ENCODE results near the gene INPP4B.

The INPP4B gene

DNA sequence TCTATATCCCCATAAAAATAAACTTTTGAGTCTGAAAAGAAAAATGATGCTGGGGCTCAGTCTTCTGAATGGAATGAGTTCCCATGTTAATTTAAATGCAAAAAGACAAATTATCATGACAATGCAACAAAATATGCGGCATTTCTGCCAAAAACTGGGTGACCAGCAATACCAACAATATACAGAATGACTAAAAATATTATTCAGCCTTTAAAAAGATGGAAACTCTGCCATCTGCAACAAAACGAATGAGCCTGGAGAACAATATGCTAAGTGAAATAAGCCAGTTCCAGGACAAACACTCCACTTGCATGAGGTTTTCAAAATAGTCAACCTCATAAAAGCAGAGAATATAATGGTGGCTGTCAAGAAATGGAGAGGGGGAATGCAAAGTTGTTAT lies 651.2 kb downstream of the INPP4B start:
- no peak for DNase-seq

- no peak for DNase-seq
These were observed 654.2 kb downstream of the INPP4B start for GRCh38 chr4:142191901-142192300.

- DNase-seq, result no peak
These were observed 665.1 kb downstream of the INPP4B start for GRCh38 chr4:142181021-142181420.

GRCh38 chr4:142169216-142169615 lies 676.9 kb downstream of the INPP4B start:
- no peak for DNase-seq

DNA sequence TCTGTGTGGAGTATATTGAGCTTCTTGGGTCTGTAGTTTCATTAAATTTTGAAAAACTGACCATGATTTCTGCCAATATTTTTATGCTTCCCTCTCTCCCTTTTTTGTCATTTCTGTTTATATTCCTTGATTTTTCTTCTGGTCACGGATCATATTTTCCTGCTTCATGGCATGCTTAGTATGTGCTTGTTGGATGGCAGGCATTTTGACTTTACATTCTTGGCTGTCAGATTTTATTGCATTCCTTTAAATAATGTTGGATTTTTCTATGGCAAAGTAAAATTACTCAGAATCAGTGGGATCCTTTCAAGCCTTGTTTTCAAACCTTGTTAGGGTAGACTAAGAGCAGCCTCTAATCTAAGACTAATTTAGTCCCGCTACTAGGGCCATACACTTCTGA lies 677.9 kb downstream of the INPP4B start:
- no peak for DNase-seq

DNA sequence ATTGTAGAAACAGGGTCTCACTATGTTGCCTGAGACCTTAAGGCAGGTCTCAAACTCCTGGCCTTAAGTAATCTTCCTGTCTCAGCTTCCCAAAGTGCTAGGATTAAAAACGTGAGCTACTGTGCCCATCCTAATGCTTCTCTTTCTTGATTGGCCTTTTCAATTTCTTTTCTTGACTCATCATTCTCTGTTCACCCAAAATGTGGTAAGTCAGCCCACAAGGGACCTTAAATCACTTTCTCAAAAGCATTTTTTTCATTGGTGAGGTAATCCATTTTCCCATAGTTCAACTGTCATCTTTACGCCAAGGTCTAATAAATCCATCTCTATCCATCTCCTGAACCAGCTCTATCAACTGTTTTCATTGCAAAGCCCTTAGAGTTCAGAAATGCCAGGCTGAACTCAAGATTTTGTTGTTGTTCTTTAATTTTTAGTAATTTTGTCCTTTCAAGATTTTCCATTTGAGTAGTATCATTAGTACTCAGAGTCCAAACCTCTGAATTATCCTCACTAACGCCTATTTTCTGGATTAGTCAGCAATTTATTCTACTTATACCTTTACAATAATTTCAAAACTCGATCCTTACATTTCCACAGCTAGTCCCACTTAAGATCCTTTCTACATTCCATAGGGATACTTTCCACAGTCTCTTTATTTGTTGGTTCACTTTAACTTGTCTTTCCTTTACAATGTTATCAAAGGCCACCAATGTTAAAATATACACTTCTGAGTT lies 681.2 kb downstream of the INPP4B start:
- DNase-seq, result no peak

DNA sequence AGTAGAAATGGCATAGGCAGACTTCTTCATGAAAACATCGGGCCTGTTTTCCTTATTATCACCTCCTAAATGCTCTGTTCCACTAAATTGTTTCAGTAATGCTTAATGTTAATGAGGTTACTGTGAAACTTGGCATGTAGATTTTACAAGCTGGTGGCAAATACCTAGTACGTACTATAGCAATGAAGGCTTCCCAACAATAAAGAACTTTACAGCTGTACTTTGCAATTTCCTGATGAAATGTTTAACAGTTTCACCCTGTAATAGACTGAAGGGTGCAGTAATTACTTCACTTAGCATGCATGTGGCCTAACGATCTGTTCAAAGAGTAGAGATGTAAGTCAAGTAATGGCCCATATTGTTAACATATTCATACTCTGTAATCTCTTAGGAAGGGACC lies 685.0 kb downstream of the INPP4B start:
- no peak for DNase-seq

GRCh38 chr4:142160509-142160908 lies 685.6 kb downstream of the INPP4B start:
- DNase-seq, result no peak

- DNase-seq, result no peak
These were observed 687.1 kb downstream of the INPP4B start for GRCh38 chr4:142158980-142159379.

- DNase-seq, result no peak
These were observed 689.8 kb downstream of the INPP4B start for GRCh38 chr4:142156256-142156655.

DNA sequence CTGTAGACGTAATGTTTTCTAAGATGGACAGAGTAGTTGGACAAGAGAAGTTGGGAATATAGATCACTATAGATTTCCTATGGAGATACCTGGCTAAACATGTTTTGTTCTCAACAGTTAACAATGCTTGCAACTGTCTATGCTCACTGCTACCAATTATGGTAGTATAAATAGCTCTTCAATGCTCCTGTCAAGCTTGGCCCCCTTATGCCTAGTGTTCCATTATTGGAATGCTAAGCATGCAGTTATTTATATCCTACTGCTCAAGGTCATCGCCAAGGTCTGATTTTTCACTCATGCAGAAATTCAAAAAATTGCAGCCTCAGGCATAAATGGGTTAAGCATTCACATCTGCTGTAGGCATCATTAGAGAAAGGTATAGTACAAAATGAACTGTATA lies 690.8 kb downstream of the INPP4B start:
- DNase-seq, result no peak

DNA sequence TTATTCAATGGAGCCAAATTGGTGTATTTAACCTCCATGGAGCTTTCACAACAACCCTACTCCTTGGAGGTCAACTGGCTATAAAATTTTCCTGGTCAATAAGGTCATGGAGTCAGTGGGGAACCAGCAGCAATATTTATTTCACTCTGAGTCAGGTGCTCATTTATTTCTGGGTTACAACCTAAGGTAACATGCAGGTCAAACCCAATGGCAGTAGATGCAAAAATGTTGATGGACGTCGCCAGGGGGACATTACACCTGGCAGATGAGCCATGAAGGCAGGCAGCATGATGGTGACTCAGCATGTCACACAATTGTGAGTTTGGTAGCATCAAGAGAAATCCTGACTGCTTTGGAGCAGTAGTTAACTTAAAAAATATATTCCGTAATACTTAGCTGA lies 695.6 kb downstream of the INPP4B start:
- DNase-seq, result no peak

DNA sequence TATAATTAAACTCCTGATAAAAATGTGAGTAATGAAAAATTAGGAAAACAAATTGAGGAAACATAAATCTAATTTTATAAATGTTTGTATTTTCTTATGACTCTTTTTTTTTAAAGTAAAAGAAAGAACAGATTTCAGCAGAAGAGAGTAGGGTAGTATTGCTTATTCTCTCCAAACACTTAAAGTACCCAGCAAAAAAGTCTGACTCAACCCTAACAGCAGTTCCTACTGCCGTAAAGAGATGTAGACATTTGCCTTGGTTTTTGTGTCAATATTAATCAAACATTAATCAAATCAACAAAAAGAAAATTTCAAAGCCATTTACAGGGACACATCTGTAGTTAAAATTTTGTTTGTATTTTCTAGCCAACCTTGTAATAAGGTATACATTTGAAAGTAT lies 701.3 kb downstream of the INPP4B start:
- no peak for DNase-seq

DNA sequence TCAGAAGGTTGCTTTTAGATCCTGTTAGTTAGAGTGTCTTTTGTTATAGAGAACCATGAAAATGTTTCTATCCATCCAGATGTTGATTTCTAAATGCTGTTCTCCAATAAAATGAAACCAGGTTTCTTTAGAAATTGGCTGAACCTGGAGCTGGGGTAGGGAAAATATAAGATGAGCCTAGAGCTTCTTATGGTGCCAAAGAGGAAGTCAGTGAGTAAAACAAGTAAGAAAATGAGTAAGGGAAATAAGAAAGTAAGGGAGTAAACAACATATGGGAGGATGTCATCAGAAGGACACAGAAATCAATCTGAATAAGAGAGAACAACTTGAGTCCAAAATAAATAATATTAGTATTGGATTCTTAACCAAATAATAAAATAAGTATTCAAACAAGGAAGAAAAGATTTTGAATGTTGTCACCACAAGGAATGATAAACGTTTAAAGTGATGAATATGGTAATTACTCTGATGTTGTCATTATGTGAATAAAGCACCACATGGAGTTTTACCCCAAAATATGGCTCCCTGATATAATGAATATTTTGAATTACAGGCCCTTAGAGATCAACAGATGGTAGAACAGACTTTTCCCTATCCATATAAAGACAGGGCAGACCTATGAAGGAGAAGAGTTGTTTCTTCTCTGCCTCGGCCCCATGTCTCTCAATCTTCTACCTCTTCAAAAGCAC lies 703.6 kb downstream of the INPP4B start:
- peak in 1 of 5 donors; percentile 25 for DNase-seq

- DNase-seq, result no peak
These were observed 704.9 kb downstream of the INPP4B start for GRCh38 chr4:142141224-142141623.

DNA sequence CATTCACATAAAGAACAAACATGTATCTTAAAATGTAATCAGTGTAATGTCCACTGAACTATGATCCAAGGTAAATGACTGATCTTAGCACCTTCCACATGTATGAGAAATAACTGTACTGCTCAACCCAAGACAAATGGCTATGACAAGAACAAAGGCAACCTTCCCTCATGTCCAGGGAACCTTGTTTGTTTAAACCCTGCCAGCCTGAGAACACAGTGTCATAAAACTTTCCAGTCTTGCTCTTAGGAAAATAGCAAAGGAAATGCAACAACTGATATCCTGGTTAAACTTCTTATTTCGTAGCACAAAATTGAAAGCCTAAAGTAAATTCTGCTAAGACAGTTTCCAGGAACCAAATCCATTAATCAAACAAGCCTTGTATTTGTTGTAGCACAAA lies 715.4 kb downstream of the INPP4B start:
- no peak for DNase-seq

DNA sequence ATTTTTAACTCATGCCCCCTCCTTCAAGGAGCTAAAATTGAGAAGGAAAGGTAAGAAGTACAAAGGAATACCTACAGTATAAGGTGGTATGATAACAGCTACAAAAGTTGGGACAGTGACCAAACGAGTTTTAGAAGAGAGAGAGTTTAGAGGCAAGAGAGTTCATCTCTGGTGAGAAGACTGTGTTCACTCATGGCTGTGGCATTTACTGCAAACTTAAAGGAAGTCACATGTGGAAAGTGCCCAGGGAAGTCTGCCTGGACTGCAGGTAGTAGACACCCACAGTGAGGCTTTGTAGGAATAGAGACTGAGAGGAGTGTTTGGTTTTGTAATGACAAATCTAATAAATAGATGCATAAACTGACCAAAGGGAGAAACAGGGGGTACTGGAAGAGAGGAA lies 716.2 kb downstream of the INPP4B start:
- no peak for DNase-seq

DNA sequence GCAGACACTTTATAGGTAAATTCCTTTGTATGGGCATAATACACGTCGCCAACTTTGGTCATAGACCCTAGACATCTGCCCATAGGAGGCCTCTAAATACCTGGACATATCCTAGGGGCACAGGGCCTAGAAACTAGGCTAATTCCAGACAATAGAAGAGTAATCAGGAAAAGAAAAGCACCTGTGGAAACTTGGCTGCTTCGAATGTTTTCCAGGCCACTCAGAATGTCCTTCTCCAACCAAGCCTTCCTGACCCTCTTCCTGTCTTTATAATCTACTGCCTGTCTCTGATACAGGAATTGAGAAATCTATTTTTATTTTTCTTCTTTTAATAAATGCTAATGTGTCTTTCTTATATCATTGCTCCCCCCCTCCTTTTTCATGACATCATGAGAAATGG lies 716.6 kb downstream of the INPP4B start:
- DNase-seq, result no peak

- DNase-seq, result no peak
These were observed 717.6 kb downstream of the INPP4B start for GRCh38 chr4:142128529-142128928.

- DNase-seq, result peak in 4 of 5 donors; percentile 37 to 67 (median 52)
These were observed 719.1 kb downstream of the INPP4B start for GRCh38 chr4:142126890-142127497.

DNA sequence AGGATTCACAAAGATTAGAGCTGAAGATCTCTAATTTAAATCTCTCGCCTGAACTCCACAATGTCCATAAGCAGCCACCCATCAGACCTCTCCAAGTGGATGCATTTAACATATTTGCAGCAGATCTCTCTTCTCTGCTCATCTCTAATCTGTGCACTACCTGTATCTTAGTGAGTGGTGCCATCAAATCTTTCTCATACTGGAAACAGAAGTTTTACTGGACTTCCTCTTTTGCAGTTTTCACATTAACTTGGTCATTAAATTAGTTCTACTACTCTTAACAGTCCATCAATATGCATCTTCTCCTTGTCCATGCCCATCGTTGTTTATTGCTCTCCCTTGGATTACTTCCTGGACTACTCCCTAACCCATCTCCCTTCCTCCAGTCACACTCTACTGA lies 721.2 kb downstream of the INPP4B start:
- DNase-seq, result no peak

DNA sequence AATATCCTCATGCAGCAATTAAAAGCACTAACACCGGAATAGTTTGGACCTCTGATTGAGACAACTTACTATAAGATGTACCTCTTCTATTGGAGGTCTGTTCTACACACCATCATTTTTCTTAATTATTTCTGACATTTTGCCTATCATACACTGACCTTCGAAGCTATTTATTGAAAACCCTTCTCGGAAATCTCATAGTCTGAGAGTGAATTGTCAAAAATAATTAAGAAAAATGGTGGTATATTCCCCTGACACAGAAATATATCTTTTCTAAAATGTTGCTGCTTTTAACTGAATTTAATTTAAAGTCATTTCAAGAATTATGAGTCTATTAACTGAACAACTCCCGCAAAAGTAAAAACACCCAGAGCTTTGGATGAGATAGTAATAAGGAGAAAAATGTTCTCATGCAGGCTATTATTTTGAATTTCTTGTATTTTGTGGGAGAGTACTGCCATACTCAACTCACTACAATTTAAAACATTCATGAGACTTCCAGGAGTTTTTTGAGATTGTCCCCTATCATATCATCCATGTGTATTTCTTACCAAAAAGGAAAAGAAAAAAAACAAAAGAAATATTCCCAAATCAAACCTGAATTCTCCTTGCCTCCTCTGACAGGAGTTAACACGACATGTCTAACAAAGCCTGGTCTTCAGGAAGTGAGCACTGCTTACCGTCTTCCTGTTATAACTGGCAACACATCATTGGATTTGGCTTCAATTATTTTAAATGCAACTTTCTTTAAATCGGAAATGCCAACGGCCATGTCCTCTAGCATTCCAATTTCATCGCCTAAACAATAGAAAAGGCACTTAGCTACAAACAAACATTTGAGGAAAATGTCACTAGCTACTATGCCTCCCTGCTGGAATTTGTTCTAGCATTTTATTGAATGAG lies 724.4 kb downstream of the INPP4B start:
- no peak for DNase-seq

- DNase-seq, result peak in 1 of 5 donors; percentile 36
These were observed 725.2 kb downstream of the INPP4B start for GRCh38 chr4:142120921-142121320.
